GM21381 (cell line): ENCODE measurements around the gene TSR2.
"Not testable (repeated sequence)": the region's sequence is repeated elsewhere in the genome, so short reads cannot be mapped to it uniquely, and the experiment has no call there.

ENCODE experiments used
- ATAC-seq: cut with Tn5 transposase; IDR thresholded peaks from one replicate; pipeline ENCODE4 v1.9.1; 2021; ENCODE audit warnings: mild to moderate bottlenecking, moderate library complexity; ENCODE audit not compliant: unreplicated experiment

Gene TSR2

DNA sequence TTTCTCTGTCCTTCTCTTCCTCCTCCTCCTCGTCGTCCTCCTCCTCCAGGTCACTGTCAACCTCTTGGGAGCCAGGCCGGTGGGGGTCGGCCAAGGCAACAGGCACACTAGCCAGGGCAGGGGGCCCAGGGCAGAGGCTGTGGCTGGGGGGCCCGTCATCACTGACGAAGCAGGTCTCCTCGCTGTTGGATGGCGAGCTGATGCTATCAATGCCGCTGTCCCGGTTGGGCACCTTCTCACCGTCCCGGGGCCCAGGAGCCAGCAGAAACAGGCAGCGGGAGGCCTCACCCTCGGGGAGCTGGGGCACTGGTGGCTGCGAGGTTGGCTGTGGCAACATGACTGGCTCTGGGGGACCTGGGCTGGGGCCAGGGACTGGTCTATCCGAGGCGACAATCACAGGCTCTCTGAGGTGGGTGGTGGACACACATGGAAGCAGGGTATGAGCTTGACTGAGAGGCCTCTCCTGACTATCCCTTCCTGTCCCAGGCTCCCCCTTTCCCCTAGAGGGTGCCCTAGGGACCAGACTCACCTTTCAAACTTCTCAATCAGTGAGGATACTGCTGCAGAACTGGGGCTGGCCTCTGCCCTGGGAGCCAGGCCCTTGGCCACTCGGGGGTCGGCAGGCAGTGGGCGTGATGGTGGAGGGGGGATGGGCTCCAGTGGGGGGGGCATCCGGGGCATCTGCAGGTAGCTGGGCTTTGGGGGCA lies 30.0 kb downstream of the TSR2 start:
- ATAC-seq: no peak

DNA sequence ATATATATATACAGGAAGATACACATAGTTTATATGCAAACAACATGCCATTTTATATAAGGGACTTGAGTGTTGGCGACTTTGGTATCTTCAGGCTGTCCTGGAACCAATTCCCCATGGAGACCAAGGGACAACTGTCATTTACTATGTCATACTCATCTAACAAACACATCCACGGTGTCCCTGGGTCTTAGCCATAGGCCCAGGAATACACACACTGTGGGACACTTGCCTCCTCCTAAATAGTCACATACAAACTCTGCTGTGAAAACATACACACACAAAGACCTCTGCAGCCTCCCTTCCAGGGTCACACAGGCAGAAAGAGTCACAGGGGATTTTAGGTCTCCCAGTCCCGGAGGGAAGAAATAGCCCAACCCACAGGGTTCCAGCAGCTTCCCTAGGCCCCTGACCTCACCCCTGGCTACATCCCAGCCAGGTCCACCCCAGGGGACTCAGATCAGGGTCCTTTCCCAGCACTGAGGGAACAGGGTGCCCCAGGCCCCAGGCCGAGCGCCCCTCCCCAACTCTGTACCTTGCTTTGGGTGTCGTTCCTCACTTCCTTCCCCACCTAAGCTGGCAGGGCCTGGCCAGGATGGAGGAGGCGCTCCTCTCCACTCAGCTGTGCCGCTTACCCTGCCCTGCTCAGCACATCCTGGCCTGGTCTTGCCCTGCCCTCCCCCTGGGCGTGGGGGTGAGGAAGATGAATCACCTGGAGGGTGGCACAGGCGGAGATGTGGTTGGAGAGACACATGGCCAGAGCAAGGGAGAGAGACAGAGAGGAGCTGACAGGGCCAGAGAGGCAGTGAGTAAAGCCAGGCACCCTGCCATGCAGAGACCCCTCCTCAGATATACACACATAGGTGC lies 34.0 kb downstream of the TSR2 start:
- ATAC-seq: no peak

DNA sequence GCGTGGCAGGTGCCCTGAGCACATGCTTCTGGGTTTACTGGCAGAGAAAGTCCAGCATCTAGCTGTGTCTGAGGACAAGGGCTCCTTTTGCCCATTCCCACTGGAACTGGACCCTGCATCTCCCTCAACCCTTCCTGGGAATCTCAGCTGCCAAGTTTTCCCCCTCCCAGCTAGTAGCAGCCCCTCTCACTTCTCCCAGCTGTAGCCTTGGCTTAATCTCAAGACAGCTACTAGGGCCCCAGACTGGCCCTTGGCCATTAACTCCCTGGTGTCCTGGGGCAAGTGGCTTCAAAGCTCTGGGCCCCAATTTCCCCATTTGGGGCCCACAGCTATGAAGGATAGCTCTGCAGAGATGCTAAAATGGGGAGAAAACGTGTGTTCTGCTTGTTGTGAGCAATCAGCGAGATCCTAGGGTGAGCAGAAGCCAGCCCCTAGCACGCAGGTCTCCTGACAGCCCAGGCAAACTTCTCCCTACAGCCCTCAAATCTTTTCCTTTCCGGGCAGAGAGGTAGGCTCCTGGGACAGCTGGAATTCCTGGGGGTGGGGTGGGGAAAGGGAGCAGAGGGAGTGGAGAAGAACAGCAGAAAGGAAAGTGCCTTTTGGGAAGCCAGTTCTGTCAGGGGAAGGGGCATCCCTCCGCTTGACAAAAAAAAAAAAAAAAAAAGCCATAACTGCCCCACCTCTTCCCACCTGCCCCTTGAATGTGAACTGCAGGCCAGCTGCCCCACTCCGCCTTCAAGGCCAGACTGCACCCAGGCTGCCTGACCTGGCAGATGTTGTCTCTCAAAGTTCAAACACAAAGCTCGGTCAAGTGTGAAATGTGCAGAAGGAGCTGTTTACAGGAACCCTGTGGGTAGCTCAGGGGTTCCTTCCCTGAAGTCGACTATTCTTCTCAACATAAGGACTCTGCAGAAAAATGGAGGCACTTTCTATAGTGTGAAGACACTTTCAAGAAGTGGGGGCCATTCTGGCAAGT lies 39.2 kb downstream of the TSR2 start:
- no peak for ATAC-seq

DNA sequence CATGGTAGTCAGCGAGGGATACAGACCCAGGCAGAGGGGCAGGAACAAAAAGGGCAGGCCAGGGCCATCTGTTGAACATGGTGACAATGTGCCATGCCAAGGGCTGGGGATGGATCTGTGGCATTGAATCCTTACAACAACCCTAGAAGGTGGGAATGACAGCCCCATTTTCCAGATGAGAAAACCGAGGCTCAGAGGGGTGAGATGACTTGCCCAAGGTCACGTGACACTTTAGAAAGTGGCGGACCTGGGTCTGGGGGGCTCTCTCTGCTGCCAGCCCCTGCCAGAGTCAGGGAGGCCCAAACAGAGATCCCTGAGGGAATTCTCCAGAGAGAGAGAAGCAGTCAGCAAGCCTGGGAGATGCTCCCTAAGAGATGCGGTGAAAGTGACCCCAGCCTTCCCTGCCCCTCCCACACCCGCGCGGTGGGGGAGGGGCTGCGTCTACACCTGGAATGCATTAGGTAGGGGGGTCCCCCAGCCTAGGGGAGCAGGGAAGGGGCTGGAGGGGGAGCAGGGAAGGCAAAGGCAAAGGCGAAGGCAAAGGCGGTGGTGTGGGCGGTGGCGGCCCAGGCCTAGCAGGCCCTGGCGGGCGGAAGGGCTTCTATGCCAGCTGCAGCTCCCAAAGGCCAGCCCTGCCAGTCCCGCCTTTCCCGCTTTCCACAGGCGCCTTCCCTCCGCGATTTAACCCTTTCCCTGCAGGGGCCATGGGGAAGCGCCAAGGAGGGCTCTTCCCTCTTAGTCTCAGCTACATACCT lies 42.8 kb downstream of the TSR2 start:
- no peak for ATAC-seq

DNA sequence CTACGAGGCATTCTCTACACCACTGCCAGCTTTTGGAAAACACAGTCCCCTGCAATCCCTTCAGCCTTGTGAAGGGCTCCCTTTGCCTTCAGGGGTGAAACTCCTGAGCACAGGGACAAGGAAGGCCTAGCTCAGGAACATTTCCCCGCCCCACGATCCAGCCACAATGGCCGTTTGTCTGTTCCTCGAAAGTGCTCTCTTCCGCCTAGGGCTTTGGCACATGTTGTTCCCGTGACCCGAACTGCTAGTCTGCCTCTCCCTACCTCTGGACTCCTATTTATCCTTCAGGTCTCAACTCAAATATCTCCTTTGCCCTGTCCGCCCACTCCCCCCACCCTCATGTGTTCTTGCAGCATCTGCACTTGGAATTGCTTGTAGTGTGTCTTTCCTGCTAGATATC lies 43.7 kb downstream of the TSR2 start:
- no peak for ATAC-seq

DNA sequence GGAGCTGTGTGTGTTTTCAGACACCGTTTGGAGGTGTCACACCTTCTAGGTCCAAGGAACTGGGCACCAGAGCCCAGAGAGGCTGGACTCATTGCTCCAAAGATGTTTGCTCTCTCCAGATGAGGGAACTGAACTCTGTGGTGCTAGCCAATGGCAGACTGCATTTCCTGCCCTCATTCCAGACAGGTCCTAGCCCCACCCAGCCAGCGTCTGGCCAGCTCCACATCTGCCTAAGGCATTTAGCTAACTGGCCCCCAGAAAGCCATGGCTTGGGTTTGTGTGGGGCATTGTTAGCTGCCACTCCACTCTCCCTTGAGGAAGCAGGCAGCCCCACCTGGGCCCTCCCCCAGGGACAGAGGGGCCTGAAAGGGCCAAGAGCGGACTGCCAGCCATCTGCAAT lies 44.5 kb downstream of the TSR2 start:
- ATAC-seq: no peak

DNA sequence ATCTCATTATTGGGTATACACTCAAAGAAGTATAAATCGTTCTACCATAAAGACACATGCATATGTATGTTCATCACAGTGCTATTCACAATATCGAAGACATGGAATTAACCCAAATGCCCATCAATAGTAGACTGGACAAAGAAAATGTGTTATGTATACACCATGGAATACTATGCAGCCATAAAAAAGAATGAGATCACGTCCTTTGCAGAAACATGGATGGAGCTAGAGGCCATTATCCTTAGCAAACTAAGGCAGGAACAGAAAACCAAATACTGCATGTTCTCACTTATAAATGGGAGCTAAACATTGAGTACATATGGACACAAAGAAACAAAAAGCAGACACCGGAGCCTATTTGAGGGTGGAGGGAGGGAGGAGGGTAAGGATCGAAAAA lies 49.6 kb downstream of the TSR2 start:
- not testable (repeated sequence) for ATAC-seq

DNA sequence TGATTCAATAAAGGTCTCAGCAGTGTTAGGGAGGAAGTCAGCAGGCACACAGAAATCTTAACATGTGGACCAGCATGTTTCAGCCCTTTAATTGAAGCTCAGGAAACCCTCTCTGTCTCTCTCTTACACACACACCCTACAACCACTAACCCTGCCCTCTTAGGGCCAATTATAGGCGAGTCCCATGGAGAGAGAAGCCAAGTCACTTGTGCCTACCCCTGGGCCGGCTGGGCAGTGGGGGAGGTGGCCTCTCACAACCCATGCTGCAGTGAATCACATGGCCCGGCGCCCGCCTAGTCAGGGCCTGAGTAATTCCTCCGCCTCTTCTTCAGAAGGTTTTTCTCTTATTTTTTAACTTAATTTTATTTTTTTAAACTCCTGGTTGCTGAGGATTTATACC lies 52.1 kb downstream of the TSR2 start:
- ATAC-seq: no peak

DNA sequence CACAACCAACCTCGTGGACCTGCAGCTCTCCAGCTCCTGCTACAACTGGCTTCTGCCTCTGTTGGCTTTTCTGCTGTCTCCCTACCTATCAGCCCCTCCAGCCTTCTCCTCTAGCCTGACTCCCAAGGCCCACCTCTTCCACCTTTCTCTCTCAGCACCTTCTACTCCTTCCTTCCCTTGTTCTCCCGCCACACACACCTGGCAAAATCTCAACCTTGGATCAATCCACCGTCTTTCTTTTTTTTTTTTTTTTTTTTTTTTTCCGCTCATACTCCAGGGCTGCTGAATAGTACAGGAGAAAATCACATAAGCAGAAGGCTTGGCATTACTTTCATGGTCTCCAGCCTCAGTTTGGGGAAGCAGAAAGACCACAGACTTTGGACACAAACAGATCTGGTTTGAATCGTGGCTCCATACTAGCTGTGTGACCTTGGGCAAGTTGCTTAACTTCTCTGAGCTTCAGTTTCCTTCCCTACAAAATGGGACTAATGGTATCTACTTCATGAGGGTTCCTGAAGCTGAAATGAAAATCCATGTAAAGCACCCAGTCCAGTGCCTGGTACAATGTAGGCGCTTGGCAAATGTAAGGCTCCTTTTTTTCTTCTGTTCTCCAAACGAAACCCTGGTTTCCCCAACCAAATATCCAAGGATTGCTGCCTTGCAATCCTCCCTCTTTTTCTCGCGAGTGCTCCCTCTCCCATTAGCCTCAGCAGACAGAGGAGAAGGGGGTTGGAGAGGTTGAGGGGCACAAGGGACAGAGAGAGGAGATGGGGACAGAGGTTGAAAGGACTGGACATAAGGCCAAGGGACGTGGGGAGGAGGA lies 54.2 kb downstream of the TSR2 start:
- ATAC-seq: no peak
